SK-N-SH (cell line): ENCODE measurements around the gene OMP. TPM values are rescaled to one million over a fixed set of nuclear protein-coding genes. Genes with fewer than 3 reads are reported as not detected.

Source experiments
- CTCF ChIA-PET: fragments of 300-600, 350-600 bp; formaldehyde crosslinking; extraction: SDS; loops from one replicate; lab custom pipeline; 2021; lab: Yijun Ruan, JAX
- POLR2A ChIA-PET: fragments of 350-600 bp; sonication (Branson Sonifier 250); formaldehyde crosslinking; extraction: SDS; loops from one replicate; lab custom pipeline; 2020; ENCODE audit warnings: antibody characterized with exemption, inconsistent platforms; lab: Yijun Ruan, JAX
- DNase-seq: peaks from one replicate; pipeline ENCODE4 v3.0.0; 2012
- H2AFZ ChIP-seq: fragments of 200-600 bp; sonication (generic); 2 replicates; pipeline ENCODE4 v1.8.1; 2016; ENCODE audit warnings: antibody characterized with exemption, mild to moderate bottlenecking, low read depth
- H3F3A ChIP-seq: fragments of 200-600 bp; sonication (generic); replicated peaks from 2 replicates; pipeline ENCODE3; 2016; ENCODE audit warnings: antibody characterized with exemption, mild to moderate bottlenecking; ENCODE audit not compliant: insufficient read depth
- H3K27ac ChIP-seq, 2 experiments: fragments of 200-500 bp in 1 of 2; fragments of 200-600 bp in 1 of 2; sonication (Bioruptor generic) in 1 of 2; sonication (generic), shearing (Covaris generic) in 1 of 2; 2 replicates each; pipeline versions ENCODE4 v1.5.1 to v1.6.1; 2014 to 2016; ENCODE audit warnings: low read depth in 2 of 2, inconsistent platforms in 1 of 2, low read length in 1 of 2, mild to moderate bottlenecking in 1 of 2, mixed read lengths in 1 of 2
- H3K27me3 ChIP-seq: fragments of 200-600 bp; sonication (generic), shearing (Covaris generic); 2 replicates; pipeline ENCODE4 v1.6.1; 2016; ENCODE audit warnings: mixed run types; ENCODE audit not compliant: insufficient read depth
- H3K36me3 ChIP-seq, 2 experiments: fragments of 200-500 bp in 1 of 2; fragments of 200-600 bp in 1 of 2; sonication (Bioruptor generic) in 1 of 2; sonication (generic) in 1 of 2; replicated peaks in 1 of 2; 2 replicates each; pipeline versions ENCODE3 to v1.5.1; 2014 to 2016; ENCODE audit warnings: low read length in 1 of 2, mild to moderate bottlenecking in 1 of 2; ENCODE audit not compliant: insufficient read depth in 2 of 2, control insufficient read depth in 1 of 2
- H3K4me1 ChIP-seq, 2 experiments: fragments of 200-500 bp in 1 of 2; fragments of 200-600 bp in 1 of 2; sonication (Bioruptor generic) in 1 of 2; sonication (generic), shearing (Covaris generic) in 1 of 2; 2 replicates each; pipeline versions ENCODE4 v1.5.1 to v1.6.1; 2014 to 2016; ENCODE audit warnings: low read depth in 1 of 2, low read length in 1 of 2, mixed run types in 1 of 2; ENCODE audit not compliant: insufficient read depth in 2 of 2, control insufficient read depth in 1 of 2
- H3K4me2 ChIP-seq: fragments of 200-600 bp; sonication (generic), shearing (Covaris generic); 2 replicates; pipeline ENCODE4 v1.6.1; 2017; ENCODE audit warnings: mixed run types
- H3K4me3 ChIP-seq, 2 experiments: fragments of 200-500 bp in 1 of 2; fragments of 200-600 bp in 1 of 2; sonication (Bioruptor generic) in 1 of 2; sonication (generic), shearing (Covaris generic) in 1 of 2; 2 replicates each; pipeline versions ENCODE4 v1.5.1 to v1.8.1; 2014 to 2016; ENCODE audit warnings: low read depth in 2 of 2, inconsistent platforms in 1 of 2, low read length in 1 of 2, mild to moderate bottlenecking in 1 of 2, mixed read lengths in 1 of 2, moderate library complexity in 1 of 2
- H3K79me2 ChIP-seq: fragments of 200-600 bp; sonication (generic); 2 replicates; pipeline ENCODE4 v1.8.1; 2017; ENCODE audit warnings: mild to moderate bottlenecking; ENCODE audit not compliant: insufficient read depth
- H3K9ac ChIP-seq: fragments of 200-600 bp; sonication (generic); 2 replicates; pipeline ENCODE4 v1.6.1; 2017; ENCODE audit warnings: mixed run types
- H3K9me2 ChIP-seq: fragments of 200-600 bp; sonication (generic); 2 replicates; pipeline ENCODE4 v1.6.1; 2017; ENCODE audit warnings: mixed run types
- H3K9me3 ChIP-seq: fragments of 200-600 bp; sonication (generic); 2 replicates; pipeline ENCODE4 v1.6.1; 2017; ENCODE audit warnings: mixed run types, mild to moderate bottlenecking, moderate library complexity
- H4K20me1 ChIP-seq: fragments of 200-600 bp; sonication (generic); 2 replicates; pipeline ENCODE4 v1.6.1; 2017; ENCODE audit warnings: mild to moderate bottlenecking, mixed run types; ENCODE audit not compliant: insufficient read depth
- CTCF ChIP-seq: fragments of 200-600 bp; sonication (generic); IDR thresholded peaks from 2 replicates; pipeline ENCODE4 v1.6.1; 2017; ENCODE audit warnings: antibody characterized with exemption, mild to moderate bottlenecking, moderate library complexity
- IRF3 ChIP-seq: fragments of 150-350 bp; IDR thresholded peaks from 2 replicates; pipeline ENCODE4 v1.6.1; 2016; ENCODE audit warnings: mild to moderate bottlenecking, low read depth, low read length
- JUND ChIP-seq: IDR thresholded peaks from 2 replicates; pipeline ENCODE4 v1.4.0; 2012
- MXI1 ChIP-seq: IDR thresholded peaks from 2 replicates; pipeline ENCODE4 v1.6.1; 2012; ENCODE audit warnings: mild to moderate bottlenecking, low read depth, low read length, improper control_type of control experiment
- NFIC ChIP-seq: IDR thresholded peaks from 2 replicates; pipeline ENCODE4 v1.4.0; 2012; ENCODE audit warnings: borderline replicate concordance
- NRF1 ChIP-seq: IDR thresholded peaks from 2 replicates; pipeline ENCODE4 v1.6.1; 2012; ENCODE audit warnings: low read depth, mild to moderate bottlenecking, low read length
- PBX3 ChIP-seq: IDR thresholded peaks from 2 replicates; pipeline ENCODE4; 2012
- RXRA ChIP-seq: IDR thresholded peaks from 2 replicates; pipeline ENCODE4 v1.4.0; 2012; ENCODE audit warnings: low read depth, mild to moderate bottlenecking, borderline replicate concordance
- SIN3A ChIP-seq: IDR thresholded peaks from 2 replicates; pipeline ENCODE4 v1.6.1; 2012; ENCODE audit warnings: low read depth, mild to moderate bottlenecking, low read length, moderate library complexity, borderline replicate concordance
- TAF1 ChIP-seq: IDR thresholded peaks from 2 replicates; pipeline ENCODE4 v1.6.1; 2012; ENCODE audit warnings: low read depth, mild to moderate bottlenecking, low read length, moderate library complexity, borderline replicate concordance
- TCF12 ChIP-seq: IDR thresholded peaks from 2 replicates; pipeline ENCODE4 v1.4.0; 2012
- USF1 ChIP-seq: IDR thresholded peaks from 2 replicates; pipeline ENCODE4 v1.4.0; 2012; ENCODE audit warnings: low read depth, borderline replicate concordance
- USF2 ChIP-seq: fragments of 150-350 bp; IDR thresholded peaks from 2 replicates; pipeline ENCODE4 v1.6.1; 2017; ENCODE audit warnings: antibody characterized with exemption, low read length, low read depth, borderline replicate concordance
- ZBTB33 ChIP-seq: IDR thresholded peaks from 2 replicates; pipeline ENCODE4 v1.4.0; 2012; ENCODE audit warnings: low read depth, borderline replicate concordance
- WGBS: methylation state at CpG from one replicate; pipeline ENCODE4 v1.1.6; 2017; ENCODE audit warnings: low lambda C conversion rate; 5-methylcytosine and 5-hydroxymethylcytosine counted together
- polyA plus RNA-seq, 3 experiments: library from polyadenylated mRNA; depleted of rRNA; stranded (reverse); fragments of >200 nt; gene quantifications; 2 replicates each; pipeline ENCODE4 v1.2.3, GENCODE V29; 2012

OMP gene
- polyA plus RNA-seq, 1 of the 3 experiments (the other 2 are of a cell fraction): 0.20 TPM

GRCh38 chr11:77100166-77101042, 2.2 kb upstream of the OMP start:
- no peak for TF ChIP-seq CTCF
- TF ChIP-seq NRF1: no peak
- TF ChIP-seq USF2: no peak
- TF ChIP-seq TCF12: no peak
- no peak for TF ChIP-seq RXRA
- TF ChIP-seq NFIC: no peak
- no peak for TF ChIP-seq MXI1
- no peak for TF ChIP-seq PBX3
- no peak for TF ChIP-seq JUND
- TF ChIP-seq ZBTB33: no peak
- no peak for TF ChIP-seq TAF1
- TF ChIP-seq SIN3A: no peak
- TF ChIP-seq IRF3: no peak
- no peak for TF ChIP-seq USF1
- TF ChIP-seq, all 33 proteins: peak for 0
- H3K36me3 ChIP-seq: peaks cover 0 to 4% of the 10 kb centered on the region in 2 experiments
- H3K4me2 ChIP-seq: no peak overlapping the region
- no peaks in the 10 kb centered on the region for H4K20me1 ChIP-seq
- ChIA-PET CTCF (interaction anchor here (0.6 to 8.8 kb wide), 8 partner anchors 10 to 180 kb away, joined by 3 to 78 read pairs (median 9); partner anchors contain the start of genes CAPN5 and MYO7A), POLR2A (no interaction called here)
- no peak overlapping the region for H3K4me3 ChIP-seq
- no peak overlapping the region for H3K9ac ChIP-seq
- no peaks in the 10 kb centered on the region for H3K27me3 ChIP-seq
- DNase-seq: no peak
- no peaks in the 10 kb centered on the region for H3K79me2 ChIP-seq
- no peak overlapping the region for H3K27ac ChIP-seq
- H2AFZ ChIP-seq: no peak overlapping the region
- H3F3A ChIP-seq: no peaks in the 10 kb centered on the region
- no peaks in the 10 kb centered on the region for H3K9me3 ChIP-seq
- peaks cover 0 to 14% of the 10 kb centered on the region in 2 experiments; a peak in 1 of 4 replicates for H3K4me1 ChIP-seq
- 92% methylated on average over 12 of the region's 14 CpGs for WGBS
- no peaks in the 10 kb centered on the region for H3K9me2 ChIP-seq
